SU-DHL-6 (cell line): ENCODE results near the gene ARPC1A.
"Not testable (repeated sequence)": the region's sequence is repeated elsewhere in the genome, so short reads cannot be mapped to it uniquely, and the experiment has no call there.

Experiments
- EZH2phosphoT487 ChIP-seq: fragments of 200-600 bp; sonication (generic), shearing (Covaris generic); conservative IDR thresholded peaks from 2 replicates; pipeline ENCODE4 v1.6.1; 2018; ENCODE audit warnings: mild to moderate bottlenecking, antibody characterized with exemption, low read length, moderate library complexity, mixed read lengths
- TF ChIP-seq, protein P1 (sequence below): fragments of 200-600 bp; sonication (generic); IDR thresholded peaks from one replicate; pipeline ENCODE4 v1.5.1; 2017; ENCODE audit warnings: antibody characterized with exemption, mild to moderate bottlenecking, low read length, moderate library complexity; ENCODE audit not compliant: insufficient read depth, poor library complexity, severe bottlenecking

GRCh38 chr7:99290148-99290547 is 35.5 kb upstream of the ARPC1A start:
- TF ChIP-seq, protein P1, sequence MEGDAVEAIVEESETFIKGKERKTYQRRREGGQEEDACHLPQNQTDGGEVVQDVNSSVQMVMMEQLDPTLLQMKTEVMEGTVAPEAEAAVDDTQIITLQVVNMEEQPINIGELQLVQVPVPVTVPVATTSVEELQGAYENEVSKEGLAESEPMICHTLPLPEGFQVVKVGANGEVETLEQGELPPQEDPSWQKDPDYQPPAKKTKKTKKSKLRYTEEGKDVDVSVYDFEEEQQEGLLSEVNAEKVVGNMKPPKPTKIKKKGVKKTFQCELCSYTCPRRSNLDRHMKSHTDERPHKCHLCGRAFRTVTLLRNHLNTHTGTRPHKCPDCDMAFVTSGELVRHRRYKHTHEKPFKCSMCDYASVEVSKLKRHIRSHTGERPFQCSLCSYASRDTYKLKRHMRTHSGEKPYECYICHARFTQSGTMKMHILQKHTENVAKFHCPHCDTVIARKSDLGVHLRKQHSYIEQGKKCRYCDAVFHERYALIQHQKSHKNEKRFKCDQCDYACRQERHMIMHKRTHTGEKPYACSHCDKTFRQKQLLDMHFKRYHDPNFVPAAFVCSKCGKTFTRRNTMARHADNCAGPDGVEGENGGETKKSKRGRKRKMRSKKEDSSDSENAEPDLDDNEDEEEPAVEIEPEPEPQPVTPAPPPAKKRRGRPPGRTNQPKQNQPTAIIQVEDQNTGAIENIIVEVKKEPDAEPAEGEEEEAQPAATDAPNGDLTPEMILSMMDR = not testable (repeated sequence)
- not testable (repeated sequence) for TF ChIP-seq EZH2phosphoT487
